LNCAP (cell line): Measurements from ENCODE around the gene SLC16A2.

ENCODE experiments used
- TF ChIP-seq, protein P1 (sequence below): fragments of 450-650 bp; IDR thresholded peaks from 2 replicates; pipeline ENCODE4 v1.5.1; 2017; ENCODE audit warnings: mild to moderate bottlenecking

Gene SLC16A2

DNA sequence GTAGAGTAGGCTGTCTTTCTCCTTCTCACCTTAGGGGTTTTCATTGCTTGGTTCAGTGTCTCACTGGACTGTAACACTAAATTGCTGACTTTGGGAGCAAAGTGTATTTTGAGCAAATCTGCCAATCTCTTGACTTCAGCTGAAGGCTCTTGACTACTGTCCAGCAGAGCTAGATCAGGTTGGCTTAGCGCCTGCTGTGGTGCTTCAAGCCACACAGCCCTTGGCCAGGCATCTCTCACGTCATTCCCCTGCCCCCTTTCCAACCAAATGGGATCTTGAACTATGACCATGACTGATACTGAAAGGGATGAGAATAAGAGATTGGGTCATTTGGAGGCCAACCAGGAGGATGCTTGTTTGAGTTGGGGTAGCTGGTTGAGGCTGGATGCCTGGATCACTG, 4.8 kb downstream of the SLC16A2 start:
- TF ChIP-seq, protein P1, sequence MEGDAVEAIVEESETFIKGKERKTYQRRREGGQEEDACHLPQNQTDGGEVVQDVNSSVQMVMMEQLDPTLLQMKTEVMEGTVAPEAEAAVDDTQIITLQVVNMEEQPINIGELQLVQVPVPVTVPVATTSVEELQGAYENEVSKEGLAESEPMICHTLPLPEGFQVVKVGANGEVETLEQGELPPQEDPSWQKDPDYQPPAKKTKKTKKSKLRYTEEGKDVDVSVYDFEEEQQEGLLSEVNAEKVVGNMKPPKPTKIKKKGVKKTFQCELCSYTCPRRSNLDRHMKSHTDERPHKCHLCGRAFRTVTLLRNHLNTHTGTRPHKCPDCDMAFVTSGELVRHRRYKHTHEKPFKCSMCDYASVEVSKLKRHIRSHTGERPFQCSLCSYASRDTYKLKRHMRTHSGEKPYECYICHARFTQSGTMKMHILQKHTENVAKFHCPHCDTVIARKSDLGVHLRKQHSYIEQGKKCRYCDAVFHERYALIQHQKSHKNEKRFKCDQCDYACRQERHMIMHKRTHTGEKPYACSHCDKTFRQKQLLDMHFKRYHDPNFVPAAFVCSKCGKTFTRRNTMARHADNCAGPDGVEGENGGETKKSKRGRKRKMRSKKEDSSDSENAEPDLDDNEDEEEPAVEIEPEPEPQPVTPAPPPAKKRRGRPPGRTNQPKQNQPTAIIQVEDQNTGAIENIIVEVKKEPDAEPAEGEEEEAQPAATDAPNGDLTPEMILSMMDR, result no peak

GRCh38 chrX:74426615-74427014, 5.3 kb downstream of the SLC16A2 start:
- TF ChIP-seq, protein P1, result no peak

DNA sequence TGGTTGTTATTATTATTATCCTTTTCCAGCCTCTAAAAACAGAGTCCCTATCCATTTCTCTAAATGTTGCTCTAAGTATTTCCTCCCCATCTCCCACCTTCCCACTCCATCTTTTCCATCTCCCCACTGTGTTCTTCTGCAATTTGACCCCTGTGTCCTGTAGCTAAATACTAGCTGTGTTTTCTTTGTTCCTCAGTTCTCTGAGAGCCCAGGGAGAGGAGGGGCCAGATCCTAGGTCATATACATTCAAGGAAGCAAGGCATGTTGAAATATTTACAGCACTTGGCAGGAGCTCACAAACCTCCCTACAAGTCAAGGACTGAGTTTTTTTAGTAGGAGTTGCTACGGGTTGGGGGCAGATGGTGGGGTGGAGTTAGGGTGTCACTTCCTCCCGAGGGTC, 10.5 kb downstream of the SLC16A2 start:
- TF ChIP-seq, protein P1, result no peak

GRCh38 chrX:74434336-74434735, 13.0 kb downstream of the SLC16A2 start:
- TF ChIP-seq, protein P1, result no peak

- TF ChIP-seq, protein P1, result no peak
These were observed 16.2 kb downstream of the SLC16A2 start for GRCh38 chrX:74437530-74437929.

- TF ChIP-seq, protein P1, result no peak
These were observed 17.5 kb downstream of the SLC16A2 start for GRCh38 chrX:74438764-74439163.

- TF ChIP-seq, protein P1, result no peak
These were observed 23.8 kb downstream of the SLC16A2 start for GRCh38 chrX:74445099-74445498.

DNA sequence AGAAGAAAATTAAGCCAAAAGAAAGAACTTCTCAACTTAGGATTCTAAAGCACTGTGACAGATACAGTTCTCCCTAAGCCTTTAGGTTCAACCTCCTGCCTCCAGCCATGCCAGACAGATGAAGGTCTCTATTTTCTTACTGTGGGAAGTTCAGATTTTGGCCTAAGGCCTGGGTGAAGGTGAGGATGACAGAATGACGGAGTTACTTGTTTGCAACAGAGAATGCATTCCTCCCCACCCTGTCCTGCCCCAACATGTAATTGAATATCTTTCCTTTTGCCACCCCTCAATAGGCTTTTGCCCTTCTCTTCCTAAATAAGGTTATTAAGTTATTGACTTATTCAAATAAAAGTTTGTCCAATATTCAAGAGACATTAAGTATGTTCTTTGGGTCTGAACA, 25.6 kb downstream of the SLC16A2 start:
- TF ChIP-seq, protein P1, result no peak
